IPS DF 6.9 (cell line): Measurements from ENCODE around the gene RAI14.
"Not testable (repeated sequence)": the region's sequence is repeated elsewhere in the genome, so short reads cannot be mapped to it uniquely, and the experiment has no call there.

Experiments
- DNase-seq: peaks from one replicate; pipeline ENCODE4 v3.0.0-alpha.2; 2013; ENCODE audit warnings: low read depth, low spot score
- H3K27ac ChIP-seq: one replicate; pipeline ENCODE4 v1.5.1; 2013; ENCODE audit warnings: low read length, control low read depth
- H3K27me3 ChIP-seq: 2 replicates; pipeline ENCODE4 v1.6.1; 2013; ENCODE audit warnings: mild to moderate bottlenecking, low read length; ENCODE audit not compliant: control insufficient read depth, insufficient read depth
- H3K36me3 ChIP-seq: 2 replicates; pipeline ENCODE4 v1.6.1; 2013; ENCODE audit warnings: low read length; ENCODE audit not compliant: control insufficient read depth, insufficient read depth
- H3K4me1 ChIP-seq: 2 replicates; pipeline ENCODE4 v1.6.1; 2013; ENCODE audit warnings: low read length; ENCODE audit not compliant: control insufficient read depth, insufficient read depth
- H3K4me3 ChIP-seq: 2 replicates; pipeline ENCODE4 v1.5.1; 2013; ENCODE audit warnings: mild to moderate bottlenecking, low read length
- H3K9me3 ChIP-seq: 2 replicates; pipeline ENCODE4 v1.6.1; 2013; ENCODE audit warnings: low read length, inconsistent platforms; ENCODE audit not compliant: control insufficient read depth, insufficient read depth
- WGBS: extraction: QIAGEN DNeasy Blood & Tissue Kit; methylation state at CpG from one replicate; pipeline ENCODE4 v1.1.7; 2013; ENCODE audit warnings: mixed read lengths, missing lambda C conversion rate; ENCODE audit not compliant: insufficient read length, insufficient coverage; 5-methylcytosine and 5-hydroxymethylcytosine counted together

Gene RAI14

DNA sequence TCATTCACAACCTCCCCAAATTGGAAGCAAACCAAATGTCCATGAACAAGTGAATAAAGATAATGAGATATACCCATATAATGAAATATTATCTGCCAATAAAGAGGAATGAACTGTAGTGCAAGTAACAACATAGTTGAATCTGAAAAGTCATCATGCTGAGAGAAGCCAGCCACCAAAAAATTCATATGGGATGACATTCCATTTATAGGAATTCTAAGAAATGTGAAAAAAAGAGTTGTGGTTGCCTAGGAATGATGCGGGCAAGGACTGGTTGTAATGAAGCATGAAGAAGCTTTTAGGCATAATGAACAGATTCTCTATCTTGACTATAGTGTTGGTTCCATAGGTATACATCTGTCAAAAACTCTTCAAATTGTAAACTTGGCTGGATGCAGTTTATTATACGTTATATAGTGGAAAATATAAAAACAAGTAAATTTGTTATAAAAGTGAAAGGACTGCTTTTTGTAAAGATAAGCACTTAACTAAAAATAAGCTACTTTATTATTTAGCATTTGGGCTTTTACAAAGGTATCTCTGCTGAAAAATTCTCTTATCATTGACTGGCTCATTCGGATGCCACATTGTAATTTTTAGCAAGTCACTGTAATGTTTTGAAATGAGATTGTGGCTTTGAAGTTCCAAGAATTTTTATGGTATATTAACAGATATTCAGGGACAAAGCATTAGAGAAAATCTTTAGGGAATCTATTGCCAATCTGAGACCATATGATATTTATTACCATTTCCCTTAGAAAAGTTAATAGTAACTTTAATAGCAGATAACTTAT lies 161.6 kb downstream of the RAI14 start:
- 100% methylated on average over 1 of the region's 3 CpGs for WGBS
- no peaks in the 10 kb centered on the region for H3K4me1 ChIP-seq
- no peaks in the 10 kb centered on the region for H3K9me3 ChIP-seq
- H3K4me3 ChIP-seq: no peak overlapping the region
- H3K36me3 ChIP-seq: no peaks in the 10 kb centered on the region; the same call in 1 of the 2 replicates
- no peaks in the 10 kb centered on the region for H3K27me3 ChIP-seq
- H3K27ac ChIP-seq: no peak overlapping the region
- no peak for DNase-seq

DNA sequence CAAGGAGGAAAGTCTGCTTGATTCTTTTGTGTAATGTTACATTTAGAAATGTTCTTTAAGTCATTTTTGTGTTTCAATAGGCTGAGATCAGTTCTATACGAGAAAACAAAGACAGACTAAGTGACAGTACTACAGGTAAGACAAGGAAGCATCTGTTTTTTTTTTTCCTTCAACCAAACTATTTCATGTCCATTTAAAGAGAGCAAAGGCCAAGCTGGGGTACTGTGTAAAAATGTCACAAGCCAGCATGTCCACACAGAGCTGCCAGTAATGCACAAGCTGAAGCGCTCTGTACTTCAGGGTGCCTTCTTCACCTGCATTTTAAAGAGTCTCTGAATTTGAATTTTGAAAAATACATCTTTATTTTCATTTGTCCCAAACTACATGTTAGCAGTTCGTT lies 162.6 kb downstream of the RAI14 start:
- WGBS: no CpG with 5 or more reads among the region's 3 CpGs

DNA sequence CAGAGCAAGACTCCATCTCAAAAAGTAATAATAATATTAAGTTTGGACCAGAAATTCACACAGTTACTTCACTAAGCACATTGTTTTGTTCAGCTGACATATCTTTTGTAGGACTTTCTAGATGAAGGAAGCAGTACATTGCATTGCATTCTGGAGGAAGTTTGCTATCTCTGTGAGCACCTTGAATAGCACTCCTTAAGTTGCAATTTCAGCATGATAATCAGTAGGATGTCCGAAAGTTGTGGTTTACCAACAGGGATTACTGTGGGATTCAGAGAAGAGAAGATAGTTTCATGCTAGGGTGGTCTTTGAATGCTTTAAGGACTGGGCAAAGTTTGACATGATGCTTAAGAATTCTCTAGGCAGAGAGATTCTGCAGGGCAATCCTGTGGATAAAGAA lies 164.5 kb downstream of the RAI14 start:
- H3K4me1 ChIP-seq: no peaks in the 10 kb centered on the region
- DNase-seq: no peak
- H3K9me3 ChIP-seq: no peaks in the 10 kb centered on the region
- H3K27me3 ChIP-seq: no peaks in the 10 kb centered on the region
- no CpG with 5 or more reads among the region's 1 CpG for WGBS
- H3K36me3 ChIP-seq: peaks cover 8% of the 10 kb centered on the region; the same call in 1 of the 2 replicates
- H3K4me3 ChIP-seq: no peak overlapping the region
- no peak overlapping the region for H3K27ac ChIP-seq

More for the DNA sequence above, 162.6 kb downstream of the RAI14 start:
- peaks cover 6% of the 10 kb centered on the region; the same call in 1 of the 2 replicates for H3K36me3 ChIP-seq
- no peaks in the 10 kb centered on the region for H3K9me3 ChIP-seq
- no peaks in the 10 kb centered on the region for H3K27me3 ChIP-seq
- H3K27ac ChIP-seq: no peak overlapping the region
- no peaks in the 10 kb centered on the region for H3K4me1 ChIP-seq
- no peak for DNase-seq
- no peak overlapping the region for H3K4me3 ChIP-seq

DNA sequence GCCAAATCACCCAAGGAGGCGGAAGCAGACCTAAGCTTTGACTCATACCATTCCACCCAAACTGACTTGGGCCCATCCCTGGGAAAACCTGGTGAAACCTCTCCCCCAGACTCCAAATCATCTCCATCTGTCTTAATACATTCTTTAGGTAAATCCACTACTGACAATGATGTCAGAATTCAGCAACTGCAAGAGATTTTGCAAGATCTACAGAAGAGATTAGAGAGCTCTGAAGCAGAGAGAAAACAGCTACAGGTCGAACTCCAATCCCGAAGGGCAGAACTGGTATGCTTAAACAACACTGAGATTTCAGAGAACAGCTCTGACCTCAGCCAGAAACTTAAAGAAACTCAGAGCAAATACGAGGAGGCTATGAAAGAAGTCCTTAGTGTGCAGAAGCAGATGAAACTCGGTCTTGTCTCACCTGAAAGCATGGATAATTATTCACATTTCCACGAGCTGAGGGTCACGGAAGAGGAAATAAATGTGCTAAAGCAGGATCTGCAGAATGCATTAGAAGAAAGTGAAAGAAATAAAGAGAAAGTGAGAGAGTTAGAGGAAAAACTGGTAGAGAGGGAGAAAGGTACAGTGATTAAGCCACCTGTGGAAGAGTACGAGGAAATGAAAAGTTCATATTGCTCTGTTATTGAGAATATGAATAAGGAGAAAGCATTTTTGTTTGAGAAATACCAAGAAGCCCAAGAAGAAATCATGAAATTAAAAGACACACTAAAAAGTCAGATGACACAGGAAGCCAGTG lies 167.0 kb downstream of the RAI14 start:
- Histone ChIP-seq H3K9me3 (no peaks in the 10 kb centered on the region), H3K4me3 (no peak overlapping the region), H3K27me3 (no peaks in the 10 kb centered on the region), H3K27ac (no peak overlapping the region), H3K36me3 (peaks cover 19% of the 10 kb centered on the region), H3K4me1 (no peaks in the 10 kb centered on the region)
- WGBS: no CpG with 5 or more reads among the region's 8 CpGs
- no peak for DNase-seq

DNA sequence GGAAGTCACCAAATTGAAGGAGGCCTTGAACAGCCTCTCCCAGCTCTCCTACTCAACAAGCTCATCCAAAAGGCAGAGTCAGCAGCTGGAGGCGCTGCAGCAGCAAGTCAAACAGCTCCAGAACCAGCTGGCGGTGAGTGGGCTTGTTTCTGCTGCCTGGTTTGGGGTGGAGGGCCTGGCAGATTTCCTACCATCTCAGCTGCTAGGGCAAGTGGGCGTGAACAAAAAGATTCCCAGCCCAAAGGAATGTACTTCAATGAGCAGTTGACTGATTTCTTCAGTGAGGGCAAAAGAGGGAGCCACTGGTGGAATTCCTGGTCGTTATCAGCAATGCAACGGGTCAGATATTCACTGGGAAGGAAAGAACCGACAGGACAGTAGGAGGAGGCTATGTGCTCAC lies 170.2 kb downstream of the RAI14 start:
- Histone ChIP-seq H3K4me3 (no peak overlapping the region), H3K9me3 (no peaks in the 10 kb centered on the region), H3K4me1 (no peaks in the 10 kb centered on the region), H3K27me3 (no peaks in the 10 kb centered on the region), H3K27ac (no peak overlapping the region), H3K36me3 (peaks cover 26% of the 10 kb centered on the region)
- no CpG with 5 or more reads among the region's 6 CpGs for WGBS
- DNase-seq: no peak

DNA sequence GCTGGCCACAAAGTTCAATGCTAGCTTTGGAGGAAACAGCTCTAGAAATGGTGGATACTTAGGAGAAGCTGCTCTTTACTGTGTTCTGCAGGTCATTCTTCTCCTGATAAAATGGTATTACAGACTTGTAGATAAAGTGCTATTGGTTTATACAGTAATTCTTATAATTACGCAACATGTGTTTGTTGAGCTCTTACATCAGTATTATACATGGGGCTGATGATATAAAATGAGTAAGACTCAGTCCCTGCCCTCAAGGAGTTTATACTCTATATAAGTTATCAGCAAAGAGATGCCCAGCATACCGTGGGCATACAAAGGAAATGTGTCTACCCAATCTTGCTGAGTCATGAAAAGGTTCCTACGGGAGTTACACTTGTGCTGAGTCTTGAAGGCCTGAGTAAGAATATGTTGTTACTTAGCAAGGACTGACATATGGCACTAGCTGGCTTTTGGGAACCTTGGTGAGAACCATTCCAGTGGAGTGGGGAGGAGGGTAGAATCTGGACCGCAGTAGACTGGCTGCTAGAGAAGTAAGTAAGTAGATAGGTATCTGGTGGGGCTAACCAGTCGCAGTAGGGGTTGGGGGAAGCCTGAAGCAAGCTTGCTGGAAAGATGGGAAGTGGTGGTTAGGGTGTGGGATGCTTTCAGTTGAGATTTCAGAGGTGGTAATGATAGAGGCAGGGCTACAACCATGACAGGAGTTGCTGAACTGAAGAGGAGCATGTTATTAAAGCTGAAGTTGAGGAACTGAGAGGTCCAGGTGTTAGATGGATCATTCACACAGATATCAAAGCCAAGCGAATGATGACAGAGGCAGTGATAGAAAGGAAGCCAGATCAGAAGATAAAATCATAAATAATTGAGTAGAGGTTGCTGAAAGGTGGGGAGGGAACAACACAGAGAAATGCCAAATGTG lies 171.7 kb downstream of the RAI14 start:
- peaks cover 25% of the 10 kb centered on the region for H3K36me3 ChIP-seq
- H3K27ac ChIP-seq: no peak overlapping the region
- H3K4me3 ChIP-seq: no peak overlapping the region
- H3K9me3 ChIP-seq: no peaks in the 10 kb centered on the region
- 0 out of 2 replicates have a peak, but pooled peaks cover 1% of the 10 kb centered on the region for H3K4me1 ChIP-seq
- H3K27me3 ChIP-seq: no peaks in the 10 kb centered on the region
- no CpG with 5 or more reads among the region's 6 CpGs for WGBS
- DNase-seq: no peak

DNA sequence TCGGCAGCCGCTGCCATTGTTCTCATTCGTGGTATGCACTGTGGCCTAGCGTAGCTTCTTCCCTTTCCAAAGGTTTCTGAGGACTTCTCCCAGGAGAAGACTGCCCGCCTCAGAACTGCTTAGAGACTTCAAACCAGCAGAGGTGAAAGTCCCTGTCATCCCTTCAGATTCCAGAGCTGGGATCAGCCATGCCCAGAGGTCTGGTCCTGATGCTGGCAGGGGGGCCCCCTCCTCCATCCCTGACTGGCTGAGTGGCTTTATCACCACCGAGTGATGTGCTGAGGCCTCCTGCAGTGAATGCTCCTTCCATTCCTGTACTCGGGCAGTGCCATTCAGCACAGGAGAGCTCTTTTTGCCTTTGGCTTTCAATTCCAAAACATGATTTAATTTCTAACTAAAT lies 174.7 kb downstream of the RAI14 start:
- peaks cover 18% of the 10 kb centered on the region for H3K36me3 ChIP-seq
- H3K4me1 ChIP-seq, H3K27me3 ChIP-seq, H3K9me3 ChIP-seq, H3K4me3 ChIP-seq, H3K27ac ChIP-seq, DNase-seq: not testable (repeated sequence)
- WGBS: no CpG with 5 or more reads among the region's 7 CpGs

DNA sequence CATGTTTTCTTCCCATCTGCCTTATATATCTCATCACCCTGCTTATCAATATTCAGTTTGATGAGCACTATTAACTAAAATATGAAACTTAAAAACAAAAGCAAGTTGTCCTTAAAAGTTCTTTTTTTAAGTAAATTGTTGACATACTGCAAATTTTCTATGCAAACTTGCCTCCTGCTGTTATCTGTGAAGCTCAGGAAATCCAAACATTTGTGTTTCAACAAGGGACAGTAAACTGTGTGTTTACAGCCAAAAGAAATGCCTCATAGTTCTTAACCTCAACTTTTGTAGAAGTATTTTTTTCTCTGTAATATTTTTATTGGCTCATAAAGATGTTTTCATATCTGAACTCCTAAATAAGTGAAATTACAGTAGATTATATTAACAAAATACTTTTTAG lies 175.2 kb downstream of the RAI14 start:
- no peak overlapping the region for H3K27ac ChIP-seq
- H3K36me3 ChIP-seq: peaks cover 16% of the 10 kb centered on the region
- peaks cover 3% of the 10 kb centered on the region; the same call in 1 of the 2 replicates for H3K4me1 ChIP-seq
- H3K4me3 ChIP-seq: no peak overlapping the region
- no peaks in the 10 kb centered on the region for H3K27me3 ChIP-seq
- no peak for DNase-seq
- H3K9me3 ChIP-seq: no peaks in the 10 kb centered on the region

DNA sequence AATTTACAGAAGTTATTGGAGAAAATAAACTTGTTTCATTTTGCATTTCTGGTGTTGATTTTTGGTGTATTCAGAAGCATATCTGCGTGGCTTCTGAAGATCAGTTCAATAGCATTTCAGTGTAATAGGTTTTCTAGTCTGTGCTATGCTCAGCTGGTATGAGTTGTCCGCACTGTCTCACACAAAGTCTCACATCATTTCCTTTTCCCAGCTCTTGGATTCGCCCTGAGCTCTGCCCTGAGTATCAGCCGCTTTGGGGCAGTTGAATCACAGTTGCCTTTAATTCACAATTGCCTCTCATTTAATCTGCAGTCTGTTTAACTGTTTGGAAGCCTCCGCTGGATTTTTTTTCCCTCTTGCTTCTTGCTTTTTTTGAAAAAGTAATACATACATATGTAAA lies 176.4 kb downstream of the RAI14 start:
- Histone ChIP-seq H3K36me3 (peaks cover 8% of the 10 kb centered on the region), H3K27me3 (no peaks in the 10 kb centered on the region), H3K4me1 (peaks cover 3% of the 10 kb centered on the region; the same call in 1 of the 2 replicates), H3K27ac (no peak overlapping the region), H3K4me3 (no peak overlapping the region), H3K9me3 (no peaks in the 10 kb centered on the region)
- no peak for DNase-seq
- WGBS: no CpG with 5 or more reads among the region's 5 CpGs

DNA sequence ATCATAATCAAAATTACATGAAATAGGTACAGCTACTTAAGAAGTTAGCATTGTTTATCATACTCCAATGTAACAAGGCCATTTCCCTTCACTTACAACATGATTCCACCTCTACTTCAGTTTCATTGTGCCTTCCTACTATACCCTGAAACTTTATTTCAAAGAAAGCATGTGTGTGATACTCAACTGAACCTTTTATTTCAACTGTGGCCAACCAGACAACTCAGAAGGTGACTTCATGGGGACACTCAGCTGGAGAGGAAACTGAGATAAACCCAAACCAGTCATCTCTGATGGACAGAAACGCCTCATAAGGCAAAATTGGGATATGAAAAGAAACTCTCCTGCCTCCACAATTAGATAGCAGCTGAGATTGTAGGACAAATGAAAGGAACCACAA lies 177.0 kb downstream of the RAI14 start:
- H3K36me3 ChIP-seq: peaks cover 8% of the 10 kb centered on the region
- WGBS: no CpG with 5 or more reads among the region's 1 CpG
- no peaks in the 10 kb centered on the region for H3K27me3 ChIP-seq
- no peak overlapping the region for H3K27ac ChIP-seq
- H3K4me1 ChIP-seq: peaks cover 3% of the 10 kb centered on the region; the same call in 1 of the 2 replicates
- H3K4me3 ChIP-seq: no peak overlapping the region
- no peaks in the 10 kb centered on the region for H3K9me3 ChIP-seq
- no peak for DNase-seq
